K562 (cell line): ENCODE data around the gene TMEM248. TPM values are rescaled to one million over a fixed set of nuclear protein-coding genes. Genes with fewer than 3 reads are reported as not detected.
A peak's percentile ranks its signal among the peaks of the same experiment; 100 is the strongest.

Experiments used
- ARHGAP35 ChIP-seq: fragments of 450-650 bp; IDR thresholded peaks from 2 replicates; pipeline ENCODE4 v1.6.1; 2018; ENCODE audit not compliant: partially characterized antibody
- C11orf30 ChIP-seq: fragments of 450-650 bp; IDR thresholded peaks from 2 replicates; pipeline ENCODE4 v1.6.1; 2016; ENCODE audit warnings: low read depth, mild to moderate bottlenecking
- CBFA2T3 ChIP-seq: fragments of 450-650 bp; IDR thresholded peaks from 2 replicates; pipeline ENCODE4 v1.6.1; 2017
- CSDE1 ChIP-seq, 2 experiments: fragments of 450-650 bp; IDR thresholded peaks; 2 replicates each; pipeline ENCODE4 v1.6.1; 2016; ENCODE audit warnings: mild to moderate bottlenecking in 1 of 2
- CXXC5 ChIP-seq: fragments of 250-450 bp; sonication (Bioruptor Pico); IDR thresholded peaks from 2 replicates; pipeline ENCODE4 v1.8.0; 2022; ENCODE audit warnings: inconsistent platforms, mild to moderate bottlenecking, moderate library complexity
- GABPB2 ChIP-seq: fragments of 250-450 bp; sonication (Bioruptor Pico); conservative IDR thresholded peaks from 2 replicates; pipeline ENCODE4 v1.5.1; 2021; ENCODE audit warnings: mild to moderate bottlenecking
- KAT8 ChIP-seq: fragments of 450-650 bp; IDR thresholded peaks from 2 replicates; pipeline ENCODE4 v1.6.1; 2016; ENCODE audit warnings: low read depth, mild to moderate bottlenecking
- LCOR ChIP-seq: sonication (generic); formaldehyde crosslinking; IDR thresholded peaks from 2 replicates; pipeline ENCODE4 v1.8.0; 2022; ENCODE audit warnings: mild to moderate bottlenecking, missing genetic modification reagents
- PURB ChIP-seq: sonication (generic); formaldehyde crosslinking; IDR thresholded peaks from 2 replicates; pipeline ENCODE4 v1.9.0; 2021; ENCODE audit warnings: low read depth, mild to moderate bottlenecking, missing genetic modification reagents
- RAD21 ChIP-seq, 2 experiments: fragments of 250-450 bp in 1 of 2; fragments of 450-650 bp in 1 of 2; sonication (Bioruptor Pico) in 1 of 2; formaldehyde crosslinking in 1 of 2; IDR thresholded peaks in 1 of 2; conservative IDR thresholded peaks in 1 of 2; 2 replicates each; pipeline versions ENCODE4 v1.4.0 to v1.8.0; 2020 to 2022; ENCODE audit warnings: mild to moderate bottlenecking in 2 of 2, moderate library complexity in 1 of 2
- SMAD1 ChIP-seq: fragments of 150-350 bp; IDR thresholded peaks from 2 replicates; pipeline ENCODE4 v1.6.1; 2014; ENCODE audit warnings: low read length, low read depth; ENCODE audit not compliant: partially characterized antibody
- SMAD3 ChIP-seq: fragments of 450-650 bp; formaldehyde crosslinking; conservative IDR thresholded peaks from 2 replicates; pipeline ENCODE4 v1.4.0; 2020; ENCODE audit warnings: mild to moderate bottlenecking
- STAT5A ChIP-seq: IDR thresholded peaks from 2 replicates; pipeline ENCODE4 v1.6.1; 2012; ENCODE audit warnings: low read length, inconsistent platforms, borderline replicate concordance
- TGIF2 ChIP-seq: sonication (generic); formaldehyde crosslinking; IDR thresholded peaks from 2 replicates; pipeline ENCODE4 v1.8.1; 2022; ENCODE audit warnings: mild to moderate bottlenecking, missing genetic modification reagents, moderate library complexity
- THRAP3 ChIP-seq: fragments of 450-650 bp; IDR thresholded peaks from 2 replicates; pipeline ENCODE4 v1.6.1; 2016; ENCODE audit warnings: mild to moderate bottlenecking, inconsistent platforms, borderline replicate concordance
- ZKSCAN8 ChIP-seq: fragments of 200-800 bp; sonication (Bioruptor generic); IDR thresholded peaks from 2 replicates; pipeline ENCODE4 v1.6.1; 2016; ENCODE audit warnings: missing genetic modification characterization, missing compliant biosample characterization
- ZNF668 ChIP-seq: fragments of 250-450 bp; sonication (Bioruptor Pico); IDR thresholded peaks from 2 replicates; pipeline ENCODE4 v1.8.0; 2022; ENCODE audit warnings: mild to moderate bottlenecking, inconsistent platforms
- polyA plus RNA-seq, 8 experiments: library from polyadenylated mRNA; depleted of rRNA in 4 of 8; stranded (reverse) in 5 of 8; unstranded in 3 of 8; fragments of >200 nt; fragmentation: Nextera tagmentation in 2 of 8; fragmentation: Illumina TruSeq in 1 of 8; extraction: Ambion mirVana in 2 of 8; extraction: Trizol in 1 of 8; gene quantifications; 2 replicates each; pipeline versions ENCODE4 v1.2.1 to v1.2.3, GENCODE V29; 2011 to 2014; ENCODE audit warnings: inconsistent platforms in 1 of 8, missing spikeins in 1 of 8
- total RNA-seq, 7 experiments: library from RNA; depleted of rRNA in 6 of 7; stranded (reverse); fragments of >200 nt in 6 of 7; fragmentation: Illumina TruSeq in 2 of 7; extraction: Trizol in 2 of 7; gene quantifications; 2 replicates each; pipeline versions ENCODE4 v1.2.1 to v1.2.3, GENCODE V29; 2011 to 2021; ENCODE audit warnings: low replicate concordance in 1 of 7
- TF ChIP-seq, protein P1 (sequence below): sonication (generic); formaldehyde crosslinking; IDR thresholded peaks from 2 replicates; pipeline ENCODE4 v1.8.0; 2023; ENCODE audit warnings: mild to moderate bottlenecking, missing genetic modification reagents
- TF ChIP-seq, protein P2 (sequence below): fragments of 250-450 bp; sonication (Bioruptor Pico); IDR thresholded peaks from 2 replicates; pipeline ENCODE4 v1.8.0; 2022; ENCODE audit warnings: moderate library complexity, mild to moderate bottlenecking, inconsistent platforms
- TF ChIP-seq, protein P3 (sequence below), 2 experiments: fragments of 450-650 bp in 1 of 2; sonication (generic) in 1 of 2; formaldehyde crosslinking; conservative IDR thresholded peaks; 2 replicates each; pipeline versions ENCODE4 v1.4.0 to v1.8.1; 2020 to 2022; ENCODE audit warnings: mild to moderate bottlenecking in 1 of 2, missing genetic modification reagents in 1 of 2
- TF ChIP-seq, protein P4 (sequence below): IDR thresholded peaks from 2 replicates; pipeline ENCODE4 v1.6.1; 2016; ENCODE audit warnings: missing genetic modification characterization, missing compliant biosample characterization
- TF ChIP-seq, protein P5 (sequence below): fragments of 250-450 bp; sonication (Bioruptor Pico); IDR thresholded peaks from 2 replicates; pipeline ENCODE4 v1.8.0; 2022; ENCODE audit warnings: inconsistent platforms

The TMEM248 gene
- total and polyA plus RNA-seq, 9 of the 15 experiments (the other 6 are each of a cell fraction or from before 2014, with no cell fraction given), result 6.3 to 132 (median 64.4) TPM

DNA sequence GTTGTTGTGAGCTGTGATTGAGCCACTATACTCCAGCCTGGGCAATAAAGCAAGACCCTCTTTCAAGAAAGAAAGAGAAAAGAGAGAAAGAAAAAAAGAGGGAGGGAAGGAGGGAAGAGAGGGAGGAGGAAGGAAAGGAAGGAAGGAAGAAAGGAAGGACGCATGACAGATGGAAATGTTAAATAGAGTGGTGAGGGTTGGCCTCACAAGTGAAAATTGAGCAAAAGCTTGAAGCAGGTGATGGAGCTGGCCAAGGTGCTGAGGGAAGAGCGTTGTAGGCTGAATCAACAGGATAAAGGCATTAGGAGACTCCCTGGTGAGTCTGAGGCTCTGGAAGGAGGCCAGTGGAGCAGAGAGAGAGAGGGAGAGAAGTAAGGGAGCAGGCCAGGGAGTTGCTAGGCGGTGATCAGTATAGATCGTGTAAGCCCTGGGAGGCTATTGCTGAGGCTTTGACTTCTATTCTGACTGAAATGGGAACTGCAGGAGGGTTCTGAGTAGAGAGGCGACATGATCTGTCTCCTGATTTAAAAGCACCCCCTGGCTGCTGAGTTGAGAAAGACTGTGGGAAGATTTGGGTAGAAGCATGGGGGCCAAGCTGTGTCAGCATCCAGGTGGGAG lies 26.5 kb upstream of the TMEM248 start (continued):
- TF ChIP-seq, protein P1, sequence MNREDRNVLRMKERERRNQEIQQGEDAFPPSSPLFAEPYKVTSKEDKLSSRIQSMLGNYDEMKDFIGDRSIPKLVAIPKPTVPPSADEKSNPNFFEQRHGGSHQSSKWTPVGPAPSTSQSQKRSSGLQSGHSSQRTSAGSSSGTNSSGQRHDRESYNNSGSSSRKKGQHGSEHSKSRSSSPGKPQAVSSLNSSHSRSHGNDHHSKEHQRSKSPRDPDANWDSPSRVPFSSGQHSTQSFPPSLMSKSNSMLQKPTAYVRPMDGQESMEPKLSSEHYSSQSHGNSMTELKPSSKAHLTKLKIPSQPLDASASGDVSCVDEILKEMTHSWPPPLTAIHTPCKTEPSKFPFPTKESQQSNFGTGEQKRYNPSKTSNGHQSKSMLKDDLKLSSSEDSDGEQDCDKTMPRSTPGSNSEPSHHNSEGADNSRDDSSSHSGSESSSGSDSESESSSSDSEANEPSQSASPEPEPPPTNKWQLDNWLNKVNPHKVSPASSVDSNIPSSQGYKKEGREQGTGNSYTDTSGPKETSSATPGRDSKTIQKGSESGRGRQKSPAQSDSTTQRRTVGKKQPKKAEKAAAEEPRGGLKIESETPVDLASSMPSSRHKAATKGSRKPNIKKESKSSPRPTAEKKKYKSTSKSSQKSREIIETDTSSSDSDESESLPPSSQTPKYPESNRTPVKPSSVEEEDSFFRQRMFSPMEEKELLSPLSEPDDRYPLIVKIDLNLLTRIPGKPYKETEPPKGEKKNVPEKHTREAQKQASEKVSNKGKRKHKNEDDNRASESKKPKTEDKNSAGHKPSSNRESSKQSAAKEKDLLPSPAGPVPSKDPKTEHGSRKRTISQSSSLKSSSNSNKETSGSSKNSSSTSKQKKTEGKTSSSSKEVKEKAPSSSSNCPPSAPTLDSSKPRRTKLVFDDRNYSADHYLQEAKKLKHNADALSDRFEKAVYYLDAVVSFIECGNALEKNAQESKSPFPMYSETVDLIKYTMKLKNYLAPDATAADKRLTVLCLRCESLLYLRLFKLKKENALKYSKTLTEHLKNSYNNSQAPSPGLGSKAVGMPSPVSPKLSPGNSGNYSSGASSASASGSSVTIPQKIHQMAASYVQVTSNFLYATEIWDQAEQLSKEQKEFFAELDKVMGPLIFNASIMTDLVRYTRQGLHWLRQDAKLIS, result no peak
- TF ChIP-seq THRAP3, result no peak
- TF ChIP-seq C11orf30, result no peak
- no peak for TF ChIP-seq TGIF2 (CRISPR knock-in tag)
- TF ChIP-seq CBFA2T3, result no peak
- TF ChIP-seq RAD21 (CRISPR knock-in tag; conservative IDR thresholded peaks at IDR 0.05 in 1 of 2, IDR thresholded peaks at IDR 0.05 in 1 of 2), result peak; percentile 73 to 76
- no peak for TF ChIP-seq KAT8
- TF ChIP-seq GABPB2 (CRISPR knock-in tag), result no peak
- no peak for TF ChIP-seq SMAD1
- no peak for TF ChIP-seq SMAD3
- TF ChIP-seq ZKSCAN8 (CRISPR knock-in tag), result no peak
- no peak for TF ChIP-seq STAT5A
- no peak for TF ChIP-seq ZNF668
- TF ChIP-seq, protein P2, sequence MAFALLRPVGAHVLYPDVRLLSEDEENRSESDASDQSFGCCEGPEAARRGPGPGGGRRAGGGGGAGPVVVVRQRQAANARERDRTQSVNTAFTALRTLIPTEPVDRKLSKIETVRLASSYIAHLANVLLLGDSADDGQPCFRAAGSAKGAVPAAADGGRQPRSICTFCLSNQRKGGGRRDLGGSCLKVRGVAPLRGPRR (CRISPR knock-in tag), result no peak
- TF ChIP-seq CXXC5 (CRISPR knock-in tag), result peak; percentile 34
- no peak for TF ChIP-seq LCOR
- TF ChIP-seq, protein P3, sequence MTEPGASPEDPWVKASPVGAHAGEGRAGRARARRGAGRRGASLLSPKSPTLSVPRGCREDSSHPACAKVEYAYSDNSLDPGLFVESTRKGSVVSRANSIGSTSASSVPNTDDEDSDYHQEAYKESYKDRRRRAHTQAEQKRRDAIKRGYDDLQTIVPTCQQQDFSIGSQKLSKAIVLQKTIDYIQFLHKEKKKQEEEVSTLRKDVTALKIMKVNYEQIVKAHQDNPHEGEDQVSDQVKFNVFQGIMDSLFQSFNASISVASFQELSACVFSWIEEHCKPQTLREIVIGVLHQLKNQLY (CRISPR knock-in tag; conservative IDR thresholded peaks at IDR 0.05), result no peak
- no peak for TF ChIP-seq CSDE1 (IDR thresholded peaks at IDR 0.05)
- TF ChIP-seq, protein P4, sequence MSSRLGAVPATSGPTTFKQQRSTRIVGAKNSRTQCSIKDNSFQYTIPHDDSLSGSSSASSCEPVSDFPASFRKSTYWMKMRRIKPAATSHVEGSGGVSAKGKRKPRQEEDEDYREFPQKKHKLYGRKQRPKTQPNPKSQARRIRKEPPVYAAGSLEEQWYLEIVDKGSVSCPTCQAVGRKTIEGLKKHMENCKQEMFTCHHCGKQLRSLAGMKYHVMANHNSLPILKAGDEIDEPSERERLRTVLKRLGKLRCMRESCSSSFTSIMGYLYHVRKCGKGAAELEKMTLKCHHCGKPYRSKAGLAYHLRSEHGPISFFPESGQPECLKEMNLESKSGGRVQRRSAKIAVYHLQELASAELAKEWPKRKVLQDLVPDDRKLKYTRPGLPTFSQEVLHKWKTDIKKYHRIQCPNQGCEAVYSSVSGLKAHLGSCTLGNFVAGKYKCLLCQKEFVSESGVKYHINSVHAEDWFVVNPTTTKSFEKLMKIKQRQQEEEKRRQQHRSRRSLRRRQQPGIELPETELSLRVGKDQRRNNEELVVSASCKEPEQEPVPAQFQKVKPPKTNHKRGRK (tag), result peak; percentile 69
- TF ChIP-seq ARHGAP35, result peak; percentile 38
- TF ChIP-seq PURB (CRISPR knock-in tag), result no peak
- TF ChIP-seq, protein P5, sequence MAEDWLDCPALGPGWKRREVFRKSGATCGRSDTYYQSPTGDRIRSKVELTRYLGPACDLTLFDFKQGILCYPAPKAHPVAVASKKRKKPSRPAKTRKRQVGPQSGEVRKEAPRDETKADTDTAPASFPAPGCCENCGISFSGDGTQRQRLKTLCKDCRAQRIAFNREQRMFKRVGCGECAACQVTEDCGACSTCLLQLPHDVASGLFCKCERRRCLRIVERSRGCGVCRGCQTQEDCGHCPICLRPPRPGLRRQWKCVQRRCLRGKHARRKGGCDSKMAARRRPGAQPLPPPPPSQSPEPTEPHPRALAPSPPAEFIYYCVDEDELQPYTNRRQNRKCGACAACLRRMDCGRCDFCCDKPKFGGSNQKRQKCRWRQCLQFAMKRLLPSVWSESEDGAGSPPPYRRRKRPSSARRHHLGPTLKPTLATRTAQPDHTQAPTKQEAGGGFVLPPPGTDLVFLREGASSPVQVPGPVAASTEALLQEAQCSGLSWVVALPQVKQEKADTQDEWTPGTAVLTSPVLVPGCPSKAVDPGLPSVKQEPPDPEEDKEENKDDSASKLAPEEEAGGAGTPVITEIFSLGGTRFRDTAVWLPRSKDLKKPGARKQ, result no peak
